ENCODE measurements around the gene GATD1.

Gene GATD1

GRCh38 chr11:770642-771616 is 6.4 kb downstream of the GATD1 start:
- Histone ChIP-seq H3K36me3 (ENCODE audit: control insufficient read depth in 2 of 2, insufficient read depth in 2 of 2, low read length in 2 of 2) (peaks cover 31 to 38% of the 10 kb centered on the region in 2 donors), H3K4me3 (ENCODE audit: low read length in 2 of 2) (no peak overlapping the region), H3K27me3 (ENCODE audit: control insufficient read depth in 2 of 2, insufficient read depth in 2 of 2, low read length in 2 of 2) (no peaks in the 10 kb centered on the region), H3K4me1 (ENCODE audit: control insufficient read depth in 2 of 2, insufficient read depth in 2 of 2, low read length in 2 of 2) (peaks cover 0 to 8% of the 10 kb centered on the region in 2 donors), H3K27ac (ENCODE audit: low read depth in 2 of 2, low read length in 2 of 2) (no peak overlapping the region), H3K9me3 (ENCODE audit: control insufficient read depth in 2 of 2, low read length in 2 of 2) (no peaks in the 10 kb centered on the region), H3K9ac (ENCODE audit: low read depth in 1 of 2, low read length in 2 of 2) (no peak overlapping the region)

- Histone ChIP-seq H3K4me3 (ENCODE audit: low read length in 2 of 2) (no peak overlapping the region), H3K36me3 (ENCODE audit: control insufficient read depth in 2 of 2, insufficient read depth in 2 of 2, low read length in 2 of 2) (peaks cover 34 to 39% of the 10 kb centered on the region in 2 donors), H3K27ac (ENCODE audit: low read depth in 2 of 2, low read length in 2 of 2) (no peak overlapping the region), H3K9me3 (ENCODE audit: control insufficient read depth in 2 of 2, low read length in 2 of 2) (no peaks in the 10 kb centered on the region), H3K9ac (ENCODE audit: low read depth in 1 of 2, low read length in 2 of 2) (no peak overlapping the region), H3K4me1 (ENCODE audit: control insufficient read depth in 2 of 2, insufficient read depth in 2 of 2, low read length in 2 of 2) (peaks cover 0 to 2% of the 10 kb centered on the region in 2 donors), H3K27me3 (ENCODE audit: control insufficient read depth in 2 of 2, insufficient read depth in 2 of 2, low read length in 2 of 2) (no peaks in the 10 kb centered on the region)
Observed at GRCh38 chr11:769887-770641, 7.2 kb downstream of the GATD1 start.

- no peak overlapping the region for H3K27ac ChIP-seq (ENCODE audit: low read depth in 2 of 2, low read length in 2 of 2)
- H3K9ac ChIP-seq (ENCODE audit: low read depth in 1 of 2, low read length in 2 of 2), result no peak overlapping the region
Observed at GRCh38 chr11:767238-767637, 10.0 kb downstream of the GATD1 start.

GRCh38 chr11:766936-767210 is 10.4 kb downstream of the GATD1 start:
- Histone ChIP-seq H3K27ac (ENCODE audit: low read depth in 2 of 2, low read length in 2 of 2) (no peak overlapping the region), H3K27me3 (ENCODE audit: control insufficient read depth in 2 of 2, insufficient read depth in 2 of 2, low read length in 2 of 2) (no peaks in the 10 kb centered on the region), H3K9me3 (ENCODE audit: control insufficient read depth in 2 of 2, low read length in 2 of 2) (no peaks in the 10 kb centered on the region), H3K36me3 (ENCODE audit: control insufficient read depth in 2 of 2, insufficient read depth in 2 of 2, low read length in 2 of 2) (peaks cover 39 to 49% of the 10 kb centered on the region in 2 donors), H3K4me1 (ENCODE audit: control insufficient read depth in 2 of 2, insufficient read depth in 2 of 2, low read length in 2 of 2) (peaks cover 7 to 8% of the 10 kb centered on the region in 2 donors), H3K4me3 (ENCODE audit: low read length in 2 of 2) (no peak overlapping the region), H3K9ac (ENCODE audit: low read depth in 1 of 2, low read length in 2 of 2) (no peak overlapping the region)

More at GRCh38 chr11:767238-767637, 10.0 kb downstream of the GATD1 start:
- H3K4me1 ChIP-seq (ENCODE audit: control insufficient read depth in 2 of 2, insufficient read depth in 2 of 2, low read length in 2 of 2), result peaks cover 6% of the 10 kb centered on the region in 2 donors
- H3K27me3 ChIP-seq (ENCODE audit: control insufficient read depth in 2 of 2, insufficient read depth in 2 of 2, low read length in 2 of 2), result no peaks in the 10 kb centered on the region
- H3K9me3 ChIP-seq (ENCODE audit: control insufficient read depth in 2 of 2, low read length in 2 of 2), result no peaks in the 10 kb centered on the region
- peaks cover 39 to 49% of the 10 kb centered on the region in 2 donors for H3K36me3 ChIP-seq (ENCODE audit: control insufficient read depth in 2 of 2, insufficient read depth in 2 of 2, low read length in 2 of 2)
- H3K4me3 ChIP-seq (ENCODE audit: low read length in 2 of 2), result no peak overlapping the region

GRCh38 chr11:766106-766935 is 11.0 kb downstream of the GATD1 start:
- Histone ChIP-seq H3K27me3 (ENCODE audit: control insufficient read depth in 2 of 2, insufficient read depth in 2 of 2, low read length in 2 of 2) (no peaks in the 10 kb centered on the region), H3K36me3 (ENCODE audit: control insufficient read depth in 2 of 2, insufficient read depth in 2 of 2, low read length in 2 of 2) (peaks cover 40 to 54% of the 10 kb centered on the region in 2 donors), H3K4me1 (ENCODE audit: control insufficient read depth in 2 of 2, insufficient read depth in 2 of 2, low read length in 2 of 2) (peaks cover 7 to 8% of the 10 kb centered on the region in 2 donors), H3K27ac (ENCODE audit: low read depth in 2 of 2, low read length in 2 of 2) (no peak overlapping the region), H3K9me3 (ENCODE audit: control insufficient read depth in 2 of 2, low read length in 2 of 2) (no peaks in the 10 kb centered on the region), H3K4me3 (ENCODE audit: low read length in 2 of 2) (no peak overlapping the region), H3K9ac (ENCODE audit: low read depth in 1 of 2, low read length in 2 of 2) (no peak overlapping the region)

- peaks cover 7 to 8% of the 10 kb centered on the region in 2 donors for H3K4me1 ChIP-seq (ENCODE audit: control insufficient read depth in 2 of 2, insufficient read depth in 2 of 2, low read length in 2 of 2)
- H3K9ac ChIP-seq (ENCODE audit: low read depth in 1 of 2, low read length in 2 of 2), result no peak overlapping the region
- H3K9me3 ChIP-seq (ENCODE audit: control insufficient read depth in 2 of 2, low read length in 2 of 2), result no peaks in the 10 kb centered on the region
- H3K27ac ChIP-seq (ENCODE audit: low read depth in 2 of 2, low read length in 2 of 2), result no peak overlapping the region
- peaks cover 35 to 51% of the 10 kb centered on the region in 2 donors for H3K36me3 ChIP-seq (ENCODE audit: control insufficient read depth in 2 of 2, insufficient read depth in 2 of 2, low read length in 2 of 2)
- no peaks in the 10 kb centered on the region for H3K27me3 ChIP-seq (ENCODE audit: control insufficient read depth in 2 of 2, insufficient read depth in 2 of 2, low read length in 2 of 2)
- no peak overlapping the region for H3K4me3 ChIP-seq (ENCODE audit: low read length in 2 of 2)
Observed at GRCh38 chr11:765802-766091, 11.5 kb downstream of the GATD1 start.

GRCh38 chr11:765025-765801 is 12.1 kb downstream of the GATD1 start:
- H3K9me3 ChIP-seq (ENCODE audit: control insufficient read depth in 2 of 2, low read length in 2 of 2), result no peaks in the 10 kb centered on the region
- H3K4me3 ChIP-seq (ENCODE audit: low read length in 2 of 2), result no peak overlapping the region
- H3K4me1 ChIP-seq (ENCODE audit: control insufficient read depth in 2 of 2, insufficient read depth in 2 of 2, low read length in 2 of 2), result peaks cover 7 to 8% of the 10 kb centered on the region in 2 donors
- H3K36me3 ChIP-seq (ENCODE audit: control insufficient read depth in 2 of 2, insufficient read depth in 2 of 2, low read length in 2 of 2), result peaks cover 32 to 50% of the 10 kb centered on the region in 2 donors
- H3K9ac ChIP-seq (ENCODE audit: low read depth in 1 of 2, low read length in 2 of 2), result no peak overlapping the region
- no peak overlapping the region for H3K27ac ChIP-seq (ENCODE audit: low read depth in 2 of 2, low read length in 2 of 2)
- H3K27me3 ChIP-seq (ENCODE audit: control insufficient read depth in 2 of 2, insufficient read depth in 2 of 2, low read length in 2 of 2), result no peaks in the 10 kb centered on the region

GRCh38 chr11:764322-765024 is 12.8 kb downstream of the GATD1 start:
- no peak overlapping the region for H3K9ac ChIP-seq (ENCODE audit: low read depth in 1 of 2, low read length in 2 of 2)
- no peak overlapping the region for H3K4me3 ChIP-seq (ENCODE audit: low read length in 2 of 2)
- peaks cover 34 to 50% of the 10 kb centered on the region in 2 donors for H3K36me3 ChIP-seq (ENCODE audit: control insufficient read depth in 2 of 2, insufficient read depth in 2 of 2, low read length in 2 of 2)
- H3K4me1 ChIP-seq (ENCODE audit: control insufficient read depth in 2 of 2, insufficient read depth in 2 of 2, low read length in 2 of 2), result peaks cover 7 to 8% of the 10 kb centered on the region in 2 donors
- no peaks in the 10 kb centered on the region for H3K27me3 ChIP-seq (ENCODE audit: control insufficient read depth in 2 of 2, insufficient read depth in 2 of 2, low read length in 2 of 2)
- H3K27ac ChIP-seq (ENCODE audit: low read depth in 2 of 2, low read length in 2 of 2), result no peak overlapping the region
- no peaks in the 10 kb centered on the region for H3K9me3 ChIP-seq (ENCODE audit: control insufficient read depth in 2 of 2, low read length in 2 of 2)
